ENCODE measurements around the gene TCTN3. TPM values are rescaled to one million over a fixed set of nuclear protein-coding genes. Genes with fewer than 3 reads are reported as not detected.

The TCTN3 gene
- total RNA-seq, 1 donor from 2014 or later: 12.5 TPM

Other genes with a start within 250 kb of the TCTN3 start
- gene SORBS1, start 132.6 kb downstream of the TCTN3 start, total RNA-seq: 101 TPM
- 25.6 TPM for gene ALDH18A1, start 37.2 kb downstream of the TCTN3 start, total RNA-seq
- 6.9 TPM for gene ENTPD1, start 62.2 kb upstream of the TCTN3 start, total RNA-seq
- gene CC2D2B, start 214.0 kb upstream of the TCTN3 start, total RNA-seq: 0.98 TPM